GM13976 (cell line): ENCODE data around the gene ATG10.

ENCODE experiments used
- DNase-seq: peaks from one replicate; pipeline ENCODE4 v3.0.0; 2012; ENCODE audit warnings: low spot score
- in situ Hi-C: fragments of 300-500 bp; cut with MboI; formaldehyde crosslinking; loops from one replicate; pipeline ENCODE4 v1.12.0; 2022; ENCODE audit warnings: low sequenced_read_pairs, mixed read lengths, inconsistent platforms; ENCODE audit not compliant: unreplicated experiment
- TF ChIP-seq, protein P1 (sequence below): IDR thresholded peaks from 2 replicates; pipeline ENCODE4 v1.5.1; 2012; ENCODE audit warnings: borderline replicate concordance, mild to moderate bottlenecking; ENCODE audit not compliant: insufficient read depth; ENCODE audit errors: extremely low read depth, missing control alignments, control extremely low read depth

Gene ATG10

DNA sequence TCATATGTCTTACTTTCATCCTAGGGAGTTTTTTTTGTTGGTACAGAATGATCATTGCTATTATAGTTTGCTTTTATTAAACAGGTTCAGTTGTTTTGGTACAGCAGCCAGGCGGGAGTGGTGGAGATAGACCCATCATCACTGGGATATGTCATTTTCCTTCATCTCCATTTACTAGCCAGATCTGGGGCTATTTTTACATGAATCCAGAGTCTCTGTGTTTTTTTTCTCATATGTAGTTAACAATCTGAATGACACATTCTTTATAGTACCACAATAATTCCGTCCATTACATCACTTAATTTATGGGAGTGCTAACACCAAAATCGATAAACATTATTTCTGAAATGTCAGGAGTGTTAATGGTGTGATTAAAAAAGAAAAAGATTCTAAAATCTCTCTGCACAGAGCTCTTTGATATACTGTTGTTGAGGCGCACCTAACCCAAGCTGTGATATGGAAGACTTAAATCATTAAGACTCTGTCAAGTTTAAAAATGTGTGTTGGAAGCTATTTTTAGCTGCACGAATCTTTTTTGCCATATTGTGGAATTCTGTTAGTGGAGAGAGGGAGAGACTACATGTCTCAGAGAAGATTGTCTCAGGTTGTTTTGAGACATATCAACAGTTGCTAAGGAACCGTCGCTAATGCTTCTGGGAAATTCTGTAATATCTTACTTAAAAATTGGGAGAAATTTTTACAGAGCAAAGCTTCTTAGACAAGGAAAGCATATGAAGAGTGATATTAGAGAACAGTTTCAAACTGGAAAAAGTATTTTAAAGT, 246.7 kb downstream of the ATG10 start:
- DNase-seq: no peak
- TF ChIP-seq, protein P1, sequence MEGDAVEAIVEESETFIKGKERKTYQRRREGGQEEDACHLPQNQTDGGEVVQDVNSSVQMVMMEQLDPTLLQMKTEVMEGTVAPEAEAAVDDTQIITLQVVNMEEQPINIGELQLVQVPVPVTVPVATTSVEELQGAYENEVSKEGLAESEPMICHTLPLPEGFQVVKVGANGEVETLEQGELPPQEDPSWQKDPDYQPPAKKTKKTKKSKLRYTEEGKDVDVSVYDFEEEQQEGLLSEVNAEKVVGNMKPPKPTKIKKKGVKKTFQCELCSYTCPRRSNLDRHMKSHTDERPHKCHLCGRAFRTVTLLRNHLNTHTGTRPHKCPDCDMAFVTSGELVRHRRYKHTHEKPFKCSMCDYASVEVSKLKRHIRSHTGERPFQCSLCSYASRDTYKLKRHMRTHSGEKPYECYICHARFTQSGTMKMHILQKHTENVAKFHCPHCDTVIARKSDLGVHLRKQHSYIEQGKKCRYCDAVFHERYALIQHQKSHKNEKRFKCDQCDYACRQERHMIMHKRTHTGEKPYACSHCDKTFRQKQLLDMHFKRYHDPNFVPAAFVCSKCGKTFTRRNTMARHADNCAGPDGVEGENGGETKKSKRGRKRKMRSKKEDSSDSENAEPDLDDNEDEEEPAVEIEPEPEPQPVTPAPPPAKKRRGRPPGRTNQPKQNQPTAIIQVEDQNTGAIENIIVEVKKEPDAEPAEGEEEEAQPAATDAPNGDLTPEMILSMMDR: no peak
- in situ Hi-C loops: no loop called here

GRCh38 chr5:82221020-82221419, 249.2 kb downstream of the ATG10 start:
- TF ChIP-seq, protein P1: no peak
- in situ Hi-C loops: loop anchor here (10.0 kb wide), 1 partner anchor 796 kb away; no protein-coding TSS in a partner anchor
- no peak for DNase-seq

DNA sequence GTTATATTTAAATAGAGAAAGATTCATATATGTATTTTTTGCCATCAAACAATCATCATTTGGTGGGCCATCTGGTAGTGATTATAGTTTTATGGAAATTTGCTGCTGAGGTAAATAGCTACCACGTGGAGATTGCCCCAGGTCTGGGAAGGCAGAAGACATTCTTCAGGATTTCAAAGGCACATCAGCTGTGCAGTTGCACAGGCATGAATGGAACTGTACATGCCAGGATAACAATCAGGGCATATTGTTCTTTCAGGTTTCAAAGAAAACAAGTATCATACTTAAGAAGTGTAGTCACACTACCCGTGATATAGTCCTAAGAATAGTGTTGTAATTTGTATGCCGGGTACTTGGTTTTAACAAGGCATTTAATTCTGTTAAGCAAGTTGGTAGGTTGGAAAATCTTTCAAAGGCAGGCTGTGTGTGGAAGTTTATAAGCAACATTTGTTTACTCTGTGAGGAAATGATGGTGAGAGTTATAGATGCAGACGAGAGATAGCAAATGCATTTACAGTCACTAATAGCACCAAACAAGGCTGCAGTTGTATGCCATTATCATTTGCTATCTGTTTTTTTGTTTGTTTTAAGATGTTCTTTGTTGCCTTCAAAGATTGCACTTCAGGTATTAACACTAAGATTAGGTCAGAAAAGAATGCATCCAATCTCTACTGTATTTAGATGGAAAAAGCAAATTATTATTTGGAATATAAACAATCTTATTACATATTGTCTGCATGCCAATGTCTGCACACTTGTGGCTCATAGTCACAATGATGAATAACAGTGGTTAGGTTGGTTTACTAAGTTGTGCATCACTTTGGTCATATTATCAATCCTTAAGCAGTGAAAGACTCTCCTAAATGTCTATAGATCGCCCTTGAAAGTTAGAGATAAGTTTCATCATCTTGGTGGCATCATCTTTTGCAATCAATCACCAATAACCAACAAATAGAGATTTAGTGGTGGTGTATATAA, 251.1 kb downstream of the ATG10 start:
- TF ChIP-seq, protein P1: no peak
- in situ Hi-C loops: loop anchor here (10.0 kb wide), 1 partner anchor 798 kb away; no protein-coding TSS in a partner anchor
- DNase-seq: no peak

DNA sequence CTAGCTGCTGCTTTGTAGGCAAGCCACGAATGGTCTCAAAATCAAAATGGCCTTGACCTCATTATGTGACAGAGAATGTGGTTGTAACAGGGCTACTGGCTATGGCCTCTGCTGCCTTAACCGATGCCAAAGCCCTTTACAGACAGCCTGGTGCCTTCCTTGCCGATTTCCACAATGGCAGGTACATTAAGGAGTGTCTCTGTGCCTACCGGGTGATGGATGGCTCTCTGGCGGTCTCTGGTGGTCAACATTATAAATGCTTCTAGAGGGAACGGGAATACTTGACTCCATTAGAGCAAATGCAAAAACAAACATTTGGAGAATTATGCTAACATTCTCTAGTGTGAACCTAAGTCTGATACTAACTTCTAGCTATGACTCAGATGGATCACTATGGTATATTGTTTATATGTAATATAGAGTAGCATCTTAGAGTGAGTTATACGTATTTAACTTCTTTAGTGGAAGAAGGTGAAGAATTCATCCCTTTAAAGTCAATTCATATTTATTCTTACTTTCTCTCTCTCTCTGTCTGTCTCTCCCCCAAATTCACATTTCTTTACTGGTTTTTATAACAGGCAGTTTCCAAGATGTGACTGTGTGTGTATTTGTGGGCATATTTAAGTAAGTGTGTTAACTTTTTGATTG, 253.8 kb downstream of the ATG10 start:
- in situ Hi-C loops: loop anchor here (10.0 kb wide), 1 partner anchor 801 kb away; no protein-coding TSS in a partner anchor

GRCh38 chr5:82234885-82235284, 263.1 kb downstream of the ATG10 start:
- in situ Hi-C loops: no loop called here
- DNase-seq: no peak
- TF ChIP-seq, protein P1: no peak

More for the DNA sequence above, 253.8 kb downstream of the ATG10 start:
- peak; percentile 58 for DNase-seq
- TF ChIP-seq, protein P1: peak; percentile 58

- TF ChIP-seq, protein P1: no peak
- no peak for DNase-seq
- in situ Hi-C loops: no loop called here
Observed at GRCh38 chr5:82244151-82244550, 272.3 kb downstream of the ATG10 start.
